GM10266 (cell line): ENCODE data around the gene PDE4B.

Source experiments
- DNase-seq: peaks from one replicate; pipeline ENCODE4 v3.0.0; 2012; ENCODE audit errors: extremely low spot score
- TF ChIP-seq, protein P1 (sequence below): IDR thresholded peaks from 2 replicates; pipeline ENCODE4 v1.5.1; 2012; ENCODE audit warnings: mild to moderate bottlenecking, low read depth; ENCODE audit not compliant: control insufficient read depth, insufficient read depth; ENCODE audit errors: missing control alignments

PDE4B gene

GRCh38 chr1:66254785-66255184, 462.1 kb downstream of the PDE4B start:
- DNase-seq = no peak
- TF ChIP-seq, protein P1, sequence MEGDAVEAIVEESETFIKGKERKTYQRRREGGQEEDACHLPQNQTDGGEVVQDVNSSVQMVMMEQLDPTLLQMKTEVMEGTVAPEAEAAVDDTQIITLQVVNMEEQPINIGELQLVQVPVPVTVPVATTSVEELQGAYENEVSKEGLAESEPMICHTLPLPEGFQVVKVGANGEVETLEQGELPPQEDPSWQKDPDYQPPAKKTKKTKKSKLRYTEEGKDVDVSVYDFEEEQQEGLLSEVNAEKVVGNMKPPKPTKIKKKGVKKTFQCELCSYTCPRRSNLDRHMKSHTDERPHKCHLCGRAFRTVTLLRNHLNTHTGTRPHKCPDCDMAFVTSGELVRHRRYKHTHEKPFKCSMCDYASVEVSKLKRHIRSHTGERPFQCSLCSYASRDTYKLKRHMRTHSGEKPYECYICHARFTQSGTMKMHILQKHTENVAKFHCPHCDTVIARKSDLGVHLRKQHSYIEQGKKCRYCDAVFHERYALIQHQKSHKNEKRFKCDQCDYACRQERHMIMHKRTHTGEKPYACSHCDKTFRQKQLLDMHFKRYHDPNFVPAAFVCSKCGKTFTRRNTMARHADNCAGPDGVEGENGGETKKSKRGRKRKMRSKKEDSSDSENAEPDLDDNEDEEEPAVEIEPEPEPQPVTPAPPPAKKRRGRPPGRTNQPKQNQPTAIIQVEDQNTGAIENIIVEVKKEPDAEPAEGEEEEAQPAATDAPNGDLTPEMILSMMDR = no peak

DNA sequence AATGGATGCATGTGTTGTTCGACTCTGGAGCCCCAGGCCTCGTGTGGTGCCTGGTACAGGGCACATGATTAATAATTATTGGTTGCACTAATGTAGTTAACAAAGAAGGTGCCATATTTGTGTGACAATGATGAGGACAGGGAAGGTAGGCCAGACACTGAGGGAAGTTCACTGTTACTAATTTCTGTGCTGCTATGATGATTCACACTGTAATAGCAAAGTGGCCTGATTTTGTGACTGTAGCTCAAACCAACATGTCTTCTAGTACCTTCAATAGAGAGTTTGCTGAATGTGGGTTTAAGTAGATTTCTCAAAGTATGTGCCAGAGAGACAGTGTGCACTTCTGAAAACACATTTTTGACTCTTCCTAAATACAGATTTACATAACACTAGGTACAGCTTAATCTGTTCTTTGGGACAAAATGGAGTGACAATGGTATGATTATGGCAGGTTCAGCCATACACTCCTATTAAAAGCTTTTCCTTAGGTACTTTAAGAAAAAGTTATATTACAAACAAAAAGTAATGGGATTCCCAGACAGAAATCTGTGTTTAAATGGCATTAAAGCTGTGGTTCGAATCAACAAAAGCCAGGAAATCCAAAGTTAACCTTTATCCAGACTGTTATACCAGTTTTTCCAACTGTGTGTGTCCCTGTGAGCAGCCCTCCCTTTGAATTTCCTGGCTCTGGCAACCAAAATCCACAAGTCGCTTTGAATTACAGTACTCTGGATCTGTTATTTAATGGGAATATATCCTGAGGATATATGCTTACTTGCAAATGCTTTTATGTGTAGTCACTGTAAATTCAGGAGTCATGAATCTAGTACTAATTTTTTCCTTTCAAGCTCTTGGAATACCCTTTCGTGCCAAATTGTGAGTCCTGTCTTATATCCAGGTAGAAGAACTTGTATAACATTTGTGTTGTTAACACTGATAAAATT, 464.2 kb downstream of the PDE4B start:
- no peak for DNase-seq
- TF ChIP-seq, protein P1 = no peak

- DNase-seq = no peak
- TF ChIP-seq, protein P1 = no peak
Observed at GRCh38 chr1:66258404-66259105, 465.9 kb downstream of the PDE4B start.

GRCh38 chr1:66261364-66261763, 468.7 kb downstream of the PDE4B start:
- TF ChIP-seq, protein P1 = no peak
- no peak for DNase-seq

GRCh38 chr1:66262208-66262963, 469.7 kb downstream of the PDE4B start:
- no peak for DNase-seq
- TF ChIP-seq, protein P1 = no peak

DNA sequence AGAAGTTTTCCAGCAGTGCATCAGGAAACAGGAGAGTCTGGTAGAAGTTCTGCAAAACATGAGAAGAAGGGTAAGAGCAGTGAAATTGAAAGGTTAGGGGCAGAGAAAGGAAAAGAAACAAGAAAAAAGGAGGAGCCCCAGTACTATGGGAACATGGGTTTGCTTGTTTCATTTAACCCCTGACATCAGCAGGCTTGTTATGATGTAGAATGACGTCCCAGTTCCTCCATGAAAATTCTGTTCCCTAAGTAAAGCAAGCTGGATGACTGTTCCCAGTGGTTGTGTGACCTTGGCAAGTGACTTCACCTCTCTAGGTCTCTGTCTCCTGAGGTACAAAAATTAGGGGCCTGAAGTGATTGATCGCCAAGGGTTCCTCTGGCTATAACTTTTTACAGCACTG, 472.6 kb downstream of the PDE4B start:
- TF ChIP-seq, protein P1 = no peak

More for the DNA sequence above, 472.6 kb downstream of the PDE4B start:
- no peak for DNase-seq
